Stomach (tissue), 4 donors: ENCODE data around the gene SIRT7.

Experiments
- EP300 ChIP-seq: sonication (generic); formaldehyde crosslinking; IDR thresholded peaks from one replicate; pipeline ENCODE4 v1.6.1; 2017; ENCODE audit warnings: antibody characterized with exemption
- POLR2A ChIP-seq, 4 donors: fragments of 450-650 bp; IDR thresholded peaks; one replicate each; pipeline ENCODE4 v1.6.1; 2016; ENCODE audit warnings: antibody characterized with exemption in 4 of 4, control low read depth in 2 of 4, mild to moderate bottlenecking in 1 of 4, moderate library complexity in 1 of 4
- POLR2AphosphoS5 ChIP-seq, 3 donors: sonication (generic); formaldehyde crosslinking; IDR thresholded peaks; one replicate each; pipeline ENCODE4 v1.6.1; 2016; ENCODE audit warnings: antibody characterized with exemption in 3 of 3
- TF ChIP-seq, protein P1 (sequence below), 7 experiments: fragments of 450-650 bp in 4 of 7; fragments of 200-600 bp in 3 of 7; sonication (generic) in 3 of 7; IDR thresholded peaks; one replicate each; pipeline ENCODE4 v1.5.1; 2016 to 2019; ENCODE audit warnings: antibody characterized with exemption in 7 of 7, control low read depth in 2 of 7, mild to moderate bottlenecking in 1 of 7

DNA sequence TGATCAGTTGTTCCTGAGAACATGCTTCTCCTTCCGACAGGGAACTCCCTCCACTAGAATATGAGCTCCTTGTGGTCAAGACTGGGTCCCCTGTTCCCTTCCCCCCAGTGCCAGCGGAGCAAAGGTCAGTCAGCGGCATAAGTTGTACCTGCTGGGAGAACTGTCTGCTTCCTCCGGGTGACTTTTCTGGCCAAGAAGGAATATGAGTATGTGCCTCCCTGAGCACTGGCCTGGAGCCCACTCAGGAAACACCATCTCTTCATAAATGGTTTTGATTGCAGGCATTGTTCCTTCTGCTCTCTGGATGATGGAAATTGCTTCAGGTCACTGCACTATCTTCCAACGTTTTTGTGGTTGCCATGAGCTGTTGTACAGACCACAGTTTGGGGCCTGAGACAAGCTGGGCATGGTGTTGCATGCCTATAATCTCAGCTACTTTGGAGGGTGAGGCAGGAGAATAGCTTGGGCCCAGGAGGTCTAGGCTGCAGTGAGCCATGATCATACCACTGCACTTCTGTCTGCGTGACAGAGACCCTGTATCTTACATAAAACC lies 54.8 kb downstream of the SIRT7 start:
- no peak for TF ChIP-seq POLR2A (IDR thresholded peaks at IDR 0.05)
- TF ChIP-seq, protein P1, sequence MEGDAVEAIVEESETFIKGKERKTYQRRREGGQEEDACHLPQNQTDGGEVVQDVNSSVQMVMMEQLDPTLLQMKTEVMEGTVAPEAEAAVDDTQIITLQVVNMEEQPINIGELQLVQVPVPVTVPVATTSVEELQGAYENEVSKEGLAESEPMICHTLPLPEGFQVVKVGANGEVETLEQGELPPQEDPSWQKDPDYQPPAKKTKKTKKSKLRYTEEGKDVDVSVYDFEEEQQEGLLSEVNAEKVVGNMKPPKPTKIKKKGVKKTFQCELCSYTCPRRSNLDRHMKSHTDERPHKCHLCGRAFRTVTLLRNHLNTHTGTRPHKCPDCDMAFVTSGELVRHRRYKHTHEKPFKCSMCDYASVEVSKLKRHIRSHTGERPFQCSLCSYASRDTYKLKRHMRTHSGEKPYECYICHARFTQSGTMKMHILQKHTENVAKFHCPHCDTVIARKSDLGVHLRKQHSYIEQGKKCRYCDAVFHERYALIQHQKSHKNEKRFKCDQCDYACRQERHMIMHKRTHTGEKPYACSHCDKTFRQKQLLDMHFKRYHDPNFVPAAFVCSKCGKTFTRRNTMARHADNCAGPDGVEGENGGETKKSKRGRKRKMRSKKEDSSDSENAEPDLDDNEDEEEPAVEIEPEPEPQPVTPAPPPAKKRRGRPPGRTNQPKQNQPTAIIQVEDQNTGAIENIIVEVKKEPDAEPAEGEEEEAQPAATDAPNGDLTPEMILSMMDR (IDR thresholded peaks at IDR 0.05), result no peak
- no peak for TF ChIP-seq EP300
- no peak for TF ChIP-seq POLR2AphosphoS5 (IDR thresholded peaks at IDR 0.05)
